ENCODE data around the gene CCT6A. TPM values are rescaled to one million over a fixed set of nuclear protein-coding genes. Genes with fewer than 3 reads are reported as not detected.
"Not testable (repeated sequence)": the region's sequence is repeated elsewhere in the genome, so short reads cannot be mapped to it uniquely, and the experiment has no call there.

CCT6A gene
- total RNA-seq, 1 donor from 2014 or later, result 221 TPM

GRCh38 chr7:56063500-56063881, 11.9 kb downstream of the CCT6A start:
- Mint-ChIP-seq H3K4me1 (peaks cover 26% of the 10 kb centered on the region), H3K9me3 (no peaks in the 10 kb centered on the region), H3K27ac (ENCODE audit: unreplicated experiment) (no peak overlapping the region), H3K36me3 (ENCODE audit: low read depth) (peaks cover 16% of the 10 kb centered on the region), H3K27me3 (ENCODE audit: low read depth) (no peaks in the 10 kb centered on the region), H3K4me3 (peak overlapping the region; percentile 94)
- no peak for DNase-seq (ENCODE audit: low read depth, low spot score)
- no peak for TF ChIP-seq CTCF (conservative IDR thresholded peaks at IDR 0.05)

DNA sequence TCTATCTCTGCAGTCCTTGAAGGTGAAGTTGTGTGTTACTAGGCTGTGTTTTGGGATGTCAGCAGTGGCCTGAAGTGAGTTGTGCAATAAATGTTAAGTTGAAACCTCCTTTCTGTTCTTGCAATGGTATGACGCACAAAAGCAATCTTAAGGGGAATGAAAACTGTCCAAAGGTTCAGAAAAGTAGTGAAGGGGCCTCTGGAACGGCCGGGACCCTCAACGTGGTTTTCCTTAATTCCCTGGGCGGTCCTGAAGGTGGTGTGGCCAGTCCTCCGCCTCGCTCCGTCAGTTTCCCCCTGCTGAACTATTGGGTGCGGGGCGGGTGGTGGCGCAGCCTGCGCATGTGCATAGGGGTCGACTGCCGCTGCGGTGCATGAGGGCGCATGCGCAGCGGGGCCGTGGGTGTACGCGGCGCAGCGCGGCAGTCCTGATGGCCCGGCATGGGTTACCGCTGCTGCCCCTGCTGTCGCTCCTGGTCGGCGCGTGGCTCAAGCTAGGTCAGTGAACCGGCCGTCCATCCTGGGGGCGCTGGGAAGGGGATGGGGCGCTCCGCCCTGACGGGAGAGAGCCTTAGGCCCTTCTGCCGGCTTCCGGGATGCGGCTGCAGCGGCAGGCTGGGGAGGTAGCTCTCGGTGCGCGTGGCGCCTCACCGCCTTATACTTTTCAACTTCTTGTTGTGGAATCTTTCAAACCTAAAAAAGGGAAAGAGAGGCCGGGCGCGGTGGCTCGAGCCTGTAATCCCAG, 12.5 kb downstream of the CCT6A start, which contains the start of gene SUMF2:
SUMF2 (plus strand) TSS at position 405 of the 744 bp plus-strand sequence; CDS start at position 431, 26 bp downstream.
- Mint-ChIP-seq H3K9me3 (no peaks in the 10 kb centered on the region), H3K4me1 (peaks cover 26% of the 10 kb centered on the region), H3K27me3 (ENCODE audit: low read depth) (no peaks in the 10 kb centered on the region), H3K4me3 (peak within 1 kb of the TSS; percentile 94), H3K36me3 (ENCODE audit: low read depth) (peaks cover 16% of the 10 kb centered on the region), H3K27ac (ENCODE audit: unreplicated experiment) (peak within 1 kb of the TSS; percentile 96)
- peak; percentile 82 for DNase-seq (ENCODE audit: low read depth, low spot score)
- no peak for TF ChIP-seq CTCF (conservative IDR thresholded peaks at IDR 0.05)

GRCh38 chr7:56066376-56066775, 14.8 kb downstream of the CCT6A start:
- Mint-ChIP-seq H3K4me1 (peaks cover 26% of the 10 kb centered on the region), H3K36me3 (ENCODE audit: low read depth) (peaks cover 21% of the 10 kb centered on the region)
- not testable (repeated sequence) for H3K27ac Mint-ChIP-seq (ENCODE audit: unreplicated experiment); DNase-seq (ENCODE audit: low read depth, low spot score); H3K4me3 Mint-ChIP-seq; H3K9me3 Mint-ChIP-seq; H3K27me3 Mint-ChIP-seq (ENCODE audit: low read depth)

GRCh38 chr7:56074371-56074791, 22.8 kb downstream of the CCT6A start:
- no peak overlapping the region for H3K4me3 Mint-ChIP-seq
- no peaks in the 10 kb centered on the region for H3K27me3 Mint-ChIP-seq (ENCODE audit: low read depth)
- H3K27ac Mint-ChIP-seq (ENCODE audit: unreplicated experiment), result no peak overlapping the region
- peaks cover 4% of the 10 kb centered on the region for H3K4me1 Mint-ChIP-seq
- peaks cover 16% of the 10 kb centered on the region for H3K36me3 Mint-ChIP-seq (ENCODE audit: low read depth)
- H3K9me3 Mint-ChIP-seq, result no peaks in the 10 kb centered on the region
- peak; percentile 84 for DNase-seq (ENCODE audit: low read depth, low spot score)
- peak; percentile 96 for TF ChIP-seq CTCF (conservative IDR thresholded peaks at IDR 0.05)

- H3K4me3 Mint-ChIP-seq, result no peak overlapping the region
- TF ChIP-seq CTCF (conservative IDR thresholded peaks at IDR 0.05), result no peak
- no peaks in the 10 kb centered on the region for H3K27me3 Mint-ChIP-seq (ENCODE audit: low read depth)
- peaks cover 11% of the 10 kb centered on the region for H3K36me3 Mint-ChIP-seq (ENCODE audit: low read depth)
- H3K27ac Mint-ChIP-seq (ENCODE audit: unreplicated experiment), result no peak overlapping the region
- peaks cover 4% of the 10 kb centered on the region for H3K4me1 Mint-ChIP-seq
- H3K9me3 Mint-ChIP-seq, result no peaks in the 10 kb centered on the region
- no peak for DNase-seq (ENCODE audit: low read depth, low spot score)
Observed at GRCh38 chr7:56077681-56078080, 26.1 kb downstream of the CCT6A start.

- no peak for TF ChIP-seq CTCF (conservative IDR thresholded peaks at IDR 0.05)
- DNase-seq (ENCODE audit: low read depth, low spot score), result no peak
- H3K36me3 Mint-ChIP-seq (ENCODE audit: low read depth), result peaks cover 7% of the 10 kb centered on the region
- H3K27me3 Mint-ChIP-seq (ENCODE audit: low read depth), result no peaks in the 10 kb centered on the region
- peaks cover 4% of the 10 kb centered on the region for H3K4me1 Mint-ChIP-seq
- H3K27ac Mint-ChIP-seq (ENCODE audit: unreplicated experiment), result no peak overlapping the region
- no peaks in the 10 kb centered on the region for H3K9me3 Mint-ChIP-seq
- H3K4me3 Mint-ChIP-seq, result no peak overlapping the region
Observed at GRCh38 chr7:56078196-56078595, 26.6 kb downstream of the CCT6A start.

Measured in neural crest cell (in vitro differentiated cells).